ENCODE measurements around the gene AAK1. TPM values are rescaled to one million over a fixed set of nuclear protein-coding genes. Genes with fewer than 3 reads are reported as not detected.
"Not testable (repeated sequence)": the region's sequence is repeated elsewhere in the genome, so short reads cannot be mapped to it uniquely, and the experiment has no call there.

The AAK1 gene
- total RNA-seq, 2 donors from 2014 or later, result 44.6 to 60.0 TPM

DNA sequence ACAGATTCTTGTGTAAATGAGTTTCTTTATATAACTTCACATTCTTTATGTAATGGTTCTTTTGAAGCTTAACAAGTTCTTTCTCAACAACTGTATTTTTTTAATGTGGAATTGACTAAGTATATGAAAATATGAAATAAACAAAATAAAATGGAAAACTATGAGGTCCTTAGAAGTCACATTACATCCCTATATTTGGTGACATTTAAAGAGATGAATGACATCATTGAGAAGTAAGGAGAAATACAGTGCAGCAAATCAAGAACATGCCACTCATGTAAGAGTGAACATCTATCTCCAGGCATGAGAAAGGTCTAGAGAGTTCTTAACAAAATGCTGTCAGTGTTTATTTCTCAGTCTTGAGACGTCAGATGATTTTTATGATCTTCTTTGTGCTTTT is 39.0 kb upstream of the AAK1 start:
- peaks cover 43% of the 10 kb centered on the region for H3K4me1 ChIP-seq
- H3K27ac ChIP-seq, result peak overlapping the region in 3 of 4 donors; percentile 72 to 86 (median 82)
- TF ChIP-seq POLR2A (IDR thresholded peaks at IDR 0.05), result no peak
- TF ChIP-seq, protein P1, sequence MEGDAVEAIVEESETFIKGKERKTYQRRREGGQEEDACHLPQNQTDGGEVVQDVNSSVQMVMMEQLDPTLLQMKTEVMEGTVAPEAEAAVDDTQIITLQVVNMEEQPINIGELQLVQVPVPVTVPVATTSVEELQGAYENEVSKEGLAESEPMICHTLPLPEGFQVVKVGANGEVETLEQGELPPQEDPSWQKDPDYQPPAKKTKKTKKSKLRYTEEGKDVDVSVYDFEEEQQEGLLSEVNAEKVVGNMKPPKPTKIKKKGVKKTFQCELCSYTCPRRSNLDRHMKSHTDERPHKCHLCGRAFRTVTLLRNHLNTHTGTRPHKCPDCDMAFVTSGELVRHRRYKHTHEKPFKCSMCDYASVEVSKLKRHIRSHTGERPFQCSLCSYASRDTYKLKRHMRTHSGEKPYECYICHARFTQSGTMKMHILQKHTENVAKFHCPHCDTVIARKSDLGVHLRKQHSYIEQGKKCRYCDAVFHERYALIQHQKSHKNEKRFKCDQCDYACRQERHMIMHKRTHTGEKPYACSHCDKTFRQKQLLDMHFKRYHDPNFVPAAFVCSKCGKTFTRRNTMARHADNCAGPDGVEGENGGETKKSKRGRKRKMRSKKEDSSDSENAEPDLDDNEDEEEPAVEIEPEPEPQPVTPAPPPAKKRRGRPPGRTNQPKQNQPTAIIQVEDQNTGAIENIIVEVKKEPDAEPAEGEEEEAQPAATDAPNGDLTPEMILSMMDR (IDR thresholded peaks at IDR 0.05), result no peak
- DNase-seq, result no peak
- no peaks in the 10 kb centered on the region for H3K9me3 ChIP-seq
- ATAC-seq, result no peak
- WGBS, 2 donors, result 60 to 69% methylated on average over 1 of the region's 1 CpG
- H3K36me3 ChIP-seq (replicated peaks in 1 of 2; ENCODE audit: insufficient read depth in 1 of 2, low read depth in 2 of 2), result no peaks in the 10 kb centered on the region
- intact Hi-C loops (cut with DNase I), result no loop called here
- no peaks in the 10 kb centered on the region for H3K27me3 ChIP-seq
- no peak overlapping the region for H3K4me3 ChIP-seq

DNA sequence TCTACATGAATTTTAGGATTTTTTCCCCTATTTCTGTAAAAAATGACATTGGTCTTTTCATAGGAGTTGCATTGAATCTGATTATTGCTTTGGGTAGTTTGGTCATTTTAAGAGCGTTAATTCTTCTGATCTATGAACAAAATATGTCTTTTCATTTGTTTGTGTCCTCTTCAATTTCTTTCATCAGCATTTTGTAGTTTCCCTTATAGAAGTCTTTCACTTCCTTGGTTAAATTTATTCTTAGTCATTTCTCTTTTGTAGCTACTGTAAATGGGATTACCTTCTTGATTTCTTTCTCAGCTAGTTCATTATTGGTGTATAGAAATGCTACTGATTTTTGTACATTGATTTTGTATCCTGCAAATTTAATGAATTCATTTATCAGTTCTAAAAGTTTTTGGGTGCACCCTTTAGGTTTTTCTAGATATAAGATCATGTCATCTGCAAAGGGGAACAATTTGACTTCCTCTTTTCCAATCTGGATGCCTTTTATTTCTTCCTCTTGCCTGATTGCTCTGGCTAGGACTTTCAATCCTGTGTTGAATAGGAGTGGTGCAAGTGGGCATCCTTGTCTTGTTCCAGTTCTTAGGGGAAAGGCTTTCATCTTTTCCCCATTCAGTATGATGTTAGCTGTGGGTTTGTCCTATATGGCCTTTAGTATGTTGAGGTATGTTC is 36.6 kb upstream of the AAK1 start:
- DNase-seq (no peak), ATAC-seq (no peak)
- Histone ChIP-seq H3K27me3 (no peaks in the 10 kb centered on the region), H3K4me1 (peaks cover 40% of the 10 kb centered on the region), H3K4me3 (no peak overlapping the region), H3K9me3 (no peaks in the 10 kb centered on the region), H3K27ac (no peak overlapping the region), H3K36me3 (replicated peaks in 1 of 2; ENCODE audit: insufficient read depth in 1 of 2, low read depth in 2 of 2) (no peaks in the 10 kb centered on the region)
- TF ChIP-seq, protein P1 (IDR thresholded peaks at IDR 0.05), result no peak
- no peak for TF ChIP-seq POLR2A (IDR thresholded peaks at IDR 0.05)
- 78 to 93% methylated on average over 1 of the region's 1 CpG for WGBS, 2 donors
- intact Hi-C loops (cut with DNase I), result no loop called here

DNA sequence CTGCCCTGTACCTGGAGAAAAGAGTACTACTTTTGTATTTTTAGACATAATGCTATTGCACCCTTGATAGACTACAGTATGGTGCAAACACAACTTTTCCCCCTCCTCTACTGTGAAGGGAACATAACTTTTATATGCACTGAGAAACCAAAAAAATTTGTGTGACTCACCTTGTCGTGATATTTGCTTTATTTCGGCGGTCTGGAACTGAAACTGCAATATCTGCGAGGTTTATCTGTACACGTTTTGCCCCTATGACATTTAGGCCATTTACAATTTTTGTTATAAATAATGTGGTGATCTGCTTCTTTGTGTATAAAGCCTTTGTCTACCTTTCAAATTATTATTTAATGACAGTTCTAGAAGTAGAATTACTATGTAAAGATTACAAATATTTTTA is 34.4 kb upstream of the AAK1 start:
- WGBS, 2 donors, result 79 to 81% methylated on average over 5 of the region's 5 CpGs
- TF ChIP-seq, protein P1 (IDR thresholded peaks at IDR 0.05), result no peak
- no peak for TF ChIP-seq POLR2A (IDR thresholded peaks at IDR 0.05)
- intact Hi-C loops (cut with DNase I), result no loop called here
- no peak overlapping the region for H3K4me3 ChIP-seq
- H3K4me1 ChIP-seq, result peaks cover 26% of the 10 kb centered on the region
- no peak overlapping the region for H3K27ac ChIP-seq
- no peaks in the 10 kb centered on the region for H3K27me3 ChIP-seq
- no peaks in the 10 kb centered on the region for H3K9me3 ChIP-seq
- no peak for ATAC-seq
- no peak for DNase-seq
- H3K36me3 ChIP-seq (replicated peaks in 1 of 2; ENCODE audit: insufficient read depth in 1 of 2, low read depth in 2 of 2), result no peaks in the 10 kb centered on the region

DNA sequence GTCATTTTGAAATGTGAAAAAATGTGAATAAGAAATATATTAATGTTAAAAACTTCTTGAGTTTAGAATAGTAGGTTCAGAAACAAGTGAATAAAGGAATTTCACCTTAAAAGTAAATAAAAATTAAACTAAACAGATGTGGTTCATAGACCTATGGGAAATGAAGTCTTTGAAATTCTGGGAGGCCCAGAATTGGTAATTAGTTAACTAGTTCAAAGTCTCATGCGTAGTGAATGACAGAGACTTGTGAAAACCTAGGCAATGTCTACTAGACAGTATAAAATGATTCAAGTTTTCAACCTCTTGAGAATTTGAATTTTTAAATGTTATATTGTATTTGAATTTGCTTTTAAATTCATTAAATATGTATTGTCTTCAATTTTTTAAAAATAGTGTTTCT is 32.6 kb upstream of the AAK1 start:
- Histone ChIP-seq H3K9me3 (no peaks in the 10 kb centered on the region), H3K27ac (peak overlapping the region in 1 of 4 donors; percentile 98), H3K27me3 (no peaks in the 10 kb centered on the region), H3K4me3 (no peak overlapping the region), H3K36me3 (replicated peaks in 1 of 2; ENCODE audit: insufficient read depth in 1 of 2, low read depth in 2 of 2) (no peaks in the 10 kb centered on the region), H3K4me1 (peaks cover 24% of the 10 kb centered on the region)
- DNase-seq (no peak), ATAC-seq (no peak)
- intact Hi-C loops (cut with DNase I), result no loop called here
- TF ChIP-seq, protein P1 (IDR thresholded peaks at IDR 0.05), result no peak
- TF ChIP-seq POLR2A (IDR thresholded peaks at IDR 0.05), result no peak
- 83 to 88% methylated on average over 1 of the region's 1 CpG for WGBS, 2 donors

DNA sequence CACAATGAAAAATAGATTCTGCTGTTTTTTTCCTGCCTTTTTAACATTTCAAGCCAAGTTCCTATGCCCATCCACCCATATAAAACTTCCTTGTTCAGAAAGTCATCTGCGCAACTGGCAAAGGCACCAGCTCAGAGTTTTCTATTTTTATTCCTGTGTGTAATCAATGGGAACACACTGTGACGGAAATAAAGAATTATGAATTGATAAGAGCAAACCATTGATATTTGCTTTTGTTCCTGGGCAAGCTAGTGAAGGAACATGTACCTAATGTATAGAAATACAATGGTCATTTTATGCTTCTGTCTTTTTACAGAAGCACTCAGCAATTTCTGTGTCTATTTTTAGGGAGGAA is 30.8 kb upstream of the AAK1 start:
- Histone ChIP-seq H3K4me1 (peaks cover 31% of the 10 kb centered on the region), H3K36me3 (replicated peaks in 1 of 2; ENCODE audit: insufficient read depth in 1 of 2, low read depth in 2 of 2) (no peaks in the 10 kb centered on the region), H3K4me3 (no peak overlapping the region), H3K27ac (peak overlapping the region; percentile 95 to 99 (median 98)), H3K9me3 (no peaks in the 10 kb centered on the region), H3K27me3 (no peaks in the 10 kb centered on the region)
- intact Hi-C loops (cut with DNase I), result no loop called here
- WGBS, 2 donors, result 6 to 17% methylated on average over 2 of the region's 2 CpGs
- peak; percentile 70 to 89 (median 76) for DNase-seq
- peak; percentile 95 for ATAC-seq
- no peak for TF ChIP-seq POLR2A (IDR thresholded peaks at IDR 0.05)
- TF ChIP-seq, protein P1 (IDR thresholded peaks at IDR 0.05), result no peak

DNA sequence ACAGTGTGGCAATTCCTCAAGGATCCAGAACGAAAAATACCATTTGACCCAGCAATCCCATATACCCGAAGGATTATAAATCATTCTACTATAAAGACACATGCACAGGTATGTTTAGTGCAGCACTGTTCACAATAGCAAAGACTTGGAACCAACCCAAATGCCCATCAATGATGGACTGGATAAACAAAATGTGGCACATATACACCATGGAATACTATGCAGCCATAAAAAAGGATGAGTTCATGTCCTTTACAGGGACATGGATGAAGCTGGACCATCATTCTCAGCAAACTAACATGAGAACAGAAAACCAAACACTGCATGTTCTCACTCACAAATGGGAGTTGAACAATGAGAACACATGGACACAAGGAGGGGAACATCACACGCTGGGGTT is 29.6 kb upstream of the AAK1 start:
- H3K9me3 ChIP-seq; ATAC-seq; H3K27me3 ChIP-seq; H3K4me3 ChIP-seq; intact Hi-C loops (cut with DNase I); DNase-seq; H3K36me3 ChIP-seq (replicated peaks in 1 of 2; ENCODE audit: insufficient read depth in 1 of 2, low read depth in 2 of 2): not testable (repeated sequence)
- peaks cover 34% of the 10 kb centered on the region for H3K4me1 ChIP-seq
- WGBS, 2 donors, result 94 to 96% methylated on average over 2 to 3 of the region's 3 CpGs
- peak overlapping the region; percentile 95 to 99 (median 98) for H3K27ac ChIP-seq

Data from body of pancreas (tissue), 4 donors.